Neutrophil (primary cell): ENCODE results near the gene ARMH4.

ENCODE experiments used
- H3K27ac ChIP-seq: fragments of 200-600 bp; sonication (generic); 2 replicates; pipeline ENCODE4 v1.5.1; 2016; ENCODE audit warnings: mild to moderate bottlenecking, moderate library complexity
- H3K27me3 ChIP-seq: fragments of 200-600 bp; sonication (generic); 2 replicates; pipeline ENCODE4 v1.6.0; 2016; ENCODE audit warnings: mild to moderate bottlenecking
- H3K36me3 ChIP-seq: fragments of 200-600 bp; sonication (generic); 2 replicates; pipeline ENCODE4 v1.5.1; 2017
- H3K4me1 ChIP-seq, 2 experiments: fragments of 200-600 bp in 1 of 2; sonication (generic) in 1 of 2; 1 replicate in 1 of 2; 2 replicates in 1 of 2; pipeline versions ENCODE4 v1.5.1 to v1.6.1; 2013 to 2016; ENCODE audit warnings: low read depth in 1 of 2, low read length in 1 of 2, mild to moderate bottlenecking in 1 of 2, moderate library complexity in 1 of 2; ENCODE audit not compliant: control insufficient read depth in 1 of 2, insufficient read depth in 1 of 2
- H3K4me3 ChIP-seq, 2 experiments: fragments of 200-600 bp in 1 of 2; sonication (generic) in 1 of 2; 1 replicate in 1 of 2; 2 replicates in 1 of 2; pipeline ENCODE4 v1.5.1; 2013 to 2016; ENCODE audit warnings: low read depth in 1 of 2, low read length in 1 of 2, mild to moderate bottlenecking in 1 of 2, moderate library complexity in 1 of 2
- H3K9me3 ChIP-seq: fragments of 200-600 bp; sonication (generic); 2 replicates; pipeline ENCODE4 v1.5.1; 2016
- CTCF ChIP-seq: fragments of 200-600 bp; sonication (generic); IDR thresholded peaks from 2 replicates; pipeline ENCODE4 v1.5.1; 2016; ENCODE audit warnings: antibody characterized with exemption

The ARMH4 gene

GRCh38 chr14:58121530-58122186 lies 30.4 kb downstream of the ARMH4 start:
- no peak overlapping the region for H3K27ac ChIP-seq

GRCh38 chr14:58119381-58119780 lies 32.6 kb downstream of the ARMH4 start:
- Histone ChIP-seq H3K27me3 (no peaks in the 10 kb centered on the region), H3K4me1 (no peaks in the 10 kb centered on the region)

More at GRCh38 chr14:58121530-58122186, 30.4 kb downstream of the ARMH4 start:
- no peak for TF ChIP-seq CTCF
- no peaks in the 10 kb centered on the region for H3K27me3 ChIP-seq
- no peak overlapping the region for H3K4me3 ChIP-seq
- no peaks in the 10 kb centered on the region for H3K9me3 ChIP-seq
- H3K4me1 ChIP-seq = no peaks in the 10 kb centered on the region
- H3K36me3 ChIP-seq = no peaks in the 10 kb centered on the region

GRCh38 chr14:58118097-58118815 lies 33.8 kb downstream of the ARMH4 start:
- TF ChIP-seq CTCF = no peak
- H3K36me3 ChIP-seq = no peaks in the 10 kb centered on the region
- H3K4me1 ChIP-seq = no peaks in the 10 kb centered on the region
- no peaks in the 10 kb centered on the region for H3K9me3 ChIP-seq
- no peak overlapping the region for H3K4me3 ChIP-seq
- H3K27me3 ChIP-seq = no peaks in the 10 kb centered on the region
- no peak overlapping the region for H3K27ac ChIP-seq

More at GRCh38 chr14:58119381-58119780, 32.6 kb downstream of the ARMH4 start:
- no peak overlapping the region for H3K27ac ChIP-seq
- no peaks in the 10 kb centered on the region for H3K36me3 ChIP-seq
- no peaks in the 10 kb centered on the region for H3K9me3 ChIP-seq
- TF ChIP-seq CTCF = no peak
- no peak overlapping the region for H3K4me3 ChIP-seq

- Histone ChIP-seq H3K9me3 (no peaks in the 10 kb centered on the region), H3K4me3 (no peak overlapping the region), H3K27ac (no peak overlapping the region), H3K27me3 (peaks cover 3% of the 10 kb centered on the region), H3K4me1 (no peaks in the 10 kb centered on the region), H3K36me3 (no peaks in the 10 kb centered on the region)
- TF ChIP-seq CTCF = no peak
Measured at GRCh38 chr14:58109744-58110143, 42.3 kb downstream of the ARMH4 start.

- Histone ChIP-seq H3K9me3 (no peaks in the 10 kb centered on the region), H3K4me1 (no peaks in the 10 kb centered on the region), H3K4me3 (no peak overlapping the region), H3K27me3 (peaks cover 3% of the 10 kb centered on the region), H3K27ac (no peak overlapping the region), H3K36me3 (no peaks in the 10 kb centered on the region)
- no peak for TF ChIP-seq CTCF
Measured at GRCh38 chr14:58108717-58109116, 43.3 kb downstream of the ARMH4 start.
